ENCODE measurements around the gene FDX1.

GRCh38 chr11:110392056-110392455, 37.7 kb upstream of the FDX1 start:
- TF ChIP-seq POLR2A (IDR thresholded peaks at IDR 0.05) (no peak), CTCF (IDR thresholded peaks at IDR 0.05) (no peak)
